SK-N-SH treated with all-trans-retinoic acid at 6 μM for 48 hours (cell line): ENCODE measurements around the gene TOR1A.

Source experiments
- BACH2 ChIP-seq: fragments of 250-450 bp; sonication (Bioruptor Pico); IDR thresholded peaks from 2 replicates; pipeline ENCODE4 v1.9.0; 2021; ENCODE audit warnings: mild to moderate bottlenecking, borderline replicate concordance
- PATZ1 ChIP-seq: fragments of 250-450 bp; sonication (Bioruptor Pico); IDR thresholded peaks from 2 replicates; pipeline ENCODE4 v1.8.0; 2020; ENCODE audit warnings: mild to moderate bottlenecking, moderate library complexity, borderline replicate concordance
- PPARA ChIP-seq: fragments of 250-450 bp; sonication (Bioruptor Pico); IDR thresholded peaks from 2 replicates; pipeline ENCODE4 v1.5.0; 2020; ENCODE audit warnings: mild to moderate bottlenecking, borderline replicate concordance
- SNAI2 ChIP-seq: fragments of 250-450 bp; sonication (Bioruptor Pico); IDR thresholded peaks from 2 replicates; pipeline ENCODE4 v1.5.0; 2020; ENCODE audit warnings: mild to moderate bottlenecking, moderate library complexity
- TSHZ2 ChIP-seq: fragments of 250-450 bp; sonication (Bioruptor Pico); IDR thresholded peaks from 2 replicates; pipeline ENCODE4 v1.5.0; 2020; ENCODE audit warnings: mild to moderate bottlenecking, moderate library complexity
- ZFP3 ChIP-seq: fragments of 250-450 bp; sonication (Bioruptor Pico); IDR thresholded peaks from 2 replicates; pipeline ENCODE4 v1.5.0; 2020; ENCODE audit warnings: mild to moderate bottlenecking, moderate library complexity
- ZNF70 ChIP-seq: fragments of 450-650 bp; formaldehyde crosslinking; IDR thresholded peaks from 2 replicates; pipeline ENCODE4 v1.5.0; 2020; ENCODE audit warnings: mild to moderate bottlenecking, moderate library complexity
- ZNF8 ChIP-seq: fragments of 450-650 bp; formaldehyde crosslinking; IDR thresholded peaks from 2 replicates; pipeline ENCODE4 v1.5.0; 2020; ENCODE audit warnings: mild to moderate bottlenecking, moderate library complexity
- TF ChIP-seq, protein P1 (sequence below): fragments of 250-450 bp; sonication (Bioruptor Pico); IDR thresholded peaks from 2 replicates; pipeline ENCODE4 v1.5.1; 2020; ENCODE audit warnings: low read depth, mild to moderate bottlenecking, moderate library complexity

DNA sequence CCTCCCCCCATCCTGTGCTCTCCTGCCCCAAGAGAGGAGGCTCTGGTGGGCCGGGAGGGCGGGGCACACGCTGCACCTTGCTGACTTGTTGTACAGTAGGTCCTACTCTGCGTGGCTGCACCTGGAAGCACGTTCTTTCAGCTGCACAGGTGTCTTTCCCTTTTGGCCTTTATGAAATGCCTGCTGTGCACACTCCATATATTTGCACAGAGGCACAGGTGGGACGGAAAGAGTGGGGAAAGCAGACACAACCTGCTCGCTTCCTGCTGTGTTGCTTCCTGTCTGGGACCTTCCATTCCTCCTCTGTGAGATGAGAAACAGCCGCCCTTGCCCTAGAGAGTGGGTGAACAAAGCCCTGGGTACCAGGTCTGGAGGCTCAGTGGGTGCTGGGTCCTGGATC is 16.1 kb upstream of the TOR1A start:
- TF ChIP-seq BACH2 (CRISPR knock-in tag) (no peak), SNAI2 (CRISPR knock-in tag) (no peak), PPARA (no peak), ZNF8 (no peak), ZFP3 (CRISPR knock-in tag) (no peak), PATZ1 (CRISPR knock-in tag) (no peak), TSHZ2 (CRISPR knock-in tag) (no peak), ZNF70 (CRISPR knock-in tag) (no peak)
- TF ChIP-seq, protein P1, sequence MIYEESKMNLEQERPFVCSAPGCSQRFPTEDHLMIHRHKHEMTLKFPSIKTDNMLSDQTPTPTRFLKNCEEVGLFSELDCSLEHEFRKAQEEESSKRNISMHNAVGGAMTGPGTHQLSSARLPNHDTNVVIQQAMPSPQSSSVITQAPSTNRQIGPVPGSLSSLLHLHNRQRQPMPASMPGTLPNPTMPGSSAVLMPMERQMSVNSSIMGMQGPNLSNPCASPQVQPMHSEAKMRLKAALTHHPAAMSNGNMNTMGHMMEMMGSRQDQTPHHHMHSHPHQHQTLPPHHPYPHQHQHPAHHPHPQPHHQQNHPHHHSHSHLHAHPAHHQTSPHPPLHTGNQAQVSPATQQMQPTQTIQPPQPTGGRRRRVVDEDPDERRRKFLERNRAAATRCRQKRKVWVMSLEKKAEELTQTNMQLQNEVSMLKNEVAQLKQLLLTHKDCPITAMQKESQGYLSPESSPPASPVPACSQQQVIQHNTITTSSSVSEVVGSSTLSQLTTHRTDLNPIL (CRISPR knock-in tag) = no peak
